ENCODE data around the gene RGS19.

RGS19 gene

DNA sequence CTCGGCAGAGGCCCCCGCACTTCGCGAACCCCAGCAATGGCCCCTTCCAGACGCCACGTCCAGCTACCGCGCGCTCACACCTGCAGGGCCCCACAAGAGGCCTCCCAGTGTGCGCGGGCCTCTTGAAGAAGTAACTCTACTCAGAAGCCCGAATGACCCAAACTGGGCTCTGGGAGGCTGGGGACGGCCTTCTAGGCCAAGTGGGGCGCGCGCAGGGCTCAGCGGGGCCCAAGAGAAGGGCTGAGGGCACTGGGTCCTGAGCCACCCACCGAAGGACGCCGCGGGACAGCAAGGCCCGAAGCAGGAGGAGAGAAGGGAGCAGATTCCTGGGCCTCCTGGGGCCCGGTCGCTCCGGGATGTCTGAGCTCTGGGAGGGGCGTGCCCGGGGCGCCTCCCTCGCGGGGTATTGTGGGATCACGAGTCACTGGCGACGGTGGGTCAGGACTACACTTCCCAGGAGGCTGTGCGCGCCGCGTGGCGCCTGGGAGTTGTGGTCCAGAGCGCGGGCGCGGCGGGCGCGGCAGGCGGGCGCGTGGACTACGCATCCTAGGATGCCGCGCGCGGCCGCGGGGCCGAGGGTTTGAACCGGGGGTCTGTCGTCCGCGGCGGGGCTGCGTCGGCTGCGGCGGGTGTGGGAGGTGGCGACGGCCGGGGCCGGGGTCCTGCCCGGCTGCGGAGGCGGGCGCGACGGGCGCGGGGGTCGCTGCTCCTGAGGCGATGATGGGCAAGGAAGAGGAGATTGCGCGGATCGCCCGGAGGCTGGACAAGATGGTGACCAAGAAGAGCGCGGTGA, 16.5 kb downstream of the RGS19 start, which contains the start of gene TCEA2:
TSS of gene TCEA2 (plus strand) at position 603 of the 793 bp plus-strand sequence. CDS start at position 718, 115 bp downstream.
- DNase-seq: peak; percentile 94

DNA sequence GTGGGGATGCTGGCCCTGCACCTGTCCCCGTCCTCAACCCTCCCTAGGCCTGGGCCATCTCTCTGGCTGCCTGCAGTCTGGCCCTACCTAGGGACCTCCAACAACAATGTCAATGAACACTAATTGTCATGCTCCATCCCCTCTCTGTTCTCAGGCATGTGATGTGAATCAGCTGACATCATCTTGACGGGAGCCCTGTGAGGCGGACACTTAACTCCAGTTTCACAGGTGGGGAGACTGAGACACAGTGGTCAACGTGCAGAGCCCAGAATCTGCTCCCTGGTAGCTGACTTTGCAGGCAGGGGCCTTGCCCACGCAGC, 17.1 kb downstream of the RGS19 start:
- no peak for DNase-seq

- no peak for DNase-seq
These were observed 20.8 kb downstream of the RGS19 start for GRCh38 chr20:64058536-64058935.

- DNase-seq: peak; percentile 81
These were observed 21.5 kb downstream of the RGS19 start for GRCh38 chr20:64057628-64058498.

- no peak for DNase-seq
These were observed 22.3 kb downstream of the RGS19 start for GRCh38 chr20:64056889-64057627.

DNA sequence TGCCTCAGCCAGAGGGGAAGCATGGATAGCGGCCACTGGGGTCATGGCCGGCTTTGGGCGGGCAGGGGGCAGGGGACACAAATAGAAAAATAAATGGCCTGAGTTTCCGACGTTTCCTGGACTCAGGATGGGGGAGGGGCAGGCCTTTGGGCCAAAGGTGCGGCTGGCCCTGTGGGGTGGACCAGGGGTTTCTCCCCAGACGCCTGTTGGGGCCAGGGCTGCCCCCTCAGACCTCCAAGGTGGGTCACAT, 22.8 kb downstream of the RGS19 start:
- DNase-seq: no peak

GRCh38 chr20:64055893-64056638, 23.3 kb downstream of the RGS19 start:
- no peak for DNase-seq

DNA sequence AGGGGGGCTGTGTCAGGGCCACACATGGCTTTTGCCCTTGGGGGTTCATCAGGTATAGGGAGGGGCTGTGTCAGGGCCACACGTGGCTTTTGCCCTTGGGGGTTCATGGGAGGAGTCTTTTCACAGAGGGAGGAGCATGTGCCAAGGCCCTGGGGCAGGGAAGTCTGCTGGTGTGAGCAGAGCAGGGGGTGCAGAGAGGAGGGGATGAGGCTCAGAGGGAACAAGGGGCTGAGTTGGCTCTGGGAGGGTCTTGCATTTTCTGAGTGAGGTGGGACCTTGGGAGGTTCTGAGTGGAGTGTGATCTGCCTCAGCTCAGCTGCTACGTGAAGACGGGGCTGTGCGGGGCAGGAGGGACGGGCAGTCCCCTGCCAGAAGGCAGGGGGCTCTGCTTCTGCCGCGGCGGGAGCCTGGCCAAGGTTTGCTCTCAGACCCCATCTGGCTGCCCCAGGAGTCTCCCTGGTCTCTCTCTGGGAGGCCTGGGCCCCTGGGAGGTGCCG, 23.9 kb downstream of the RGS19 start:
- DNase-seq: no peak

DNA sequence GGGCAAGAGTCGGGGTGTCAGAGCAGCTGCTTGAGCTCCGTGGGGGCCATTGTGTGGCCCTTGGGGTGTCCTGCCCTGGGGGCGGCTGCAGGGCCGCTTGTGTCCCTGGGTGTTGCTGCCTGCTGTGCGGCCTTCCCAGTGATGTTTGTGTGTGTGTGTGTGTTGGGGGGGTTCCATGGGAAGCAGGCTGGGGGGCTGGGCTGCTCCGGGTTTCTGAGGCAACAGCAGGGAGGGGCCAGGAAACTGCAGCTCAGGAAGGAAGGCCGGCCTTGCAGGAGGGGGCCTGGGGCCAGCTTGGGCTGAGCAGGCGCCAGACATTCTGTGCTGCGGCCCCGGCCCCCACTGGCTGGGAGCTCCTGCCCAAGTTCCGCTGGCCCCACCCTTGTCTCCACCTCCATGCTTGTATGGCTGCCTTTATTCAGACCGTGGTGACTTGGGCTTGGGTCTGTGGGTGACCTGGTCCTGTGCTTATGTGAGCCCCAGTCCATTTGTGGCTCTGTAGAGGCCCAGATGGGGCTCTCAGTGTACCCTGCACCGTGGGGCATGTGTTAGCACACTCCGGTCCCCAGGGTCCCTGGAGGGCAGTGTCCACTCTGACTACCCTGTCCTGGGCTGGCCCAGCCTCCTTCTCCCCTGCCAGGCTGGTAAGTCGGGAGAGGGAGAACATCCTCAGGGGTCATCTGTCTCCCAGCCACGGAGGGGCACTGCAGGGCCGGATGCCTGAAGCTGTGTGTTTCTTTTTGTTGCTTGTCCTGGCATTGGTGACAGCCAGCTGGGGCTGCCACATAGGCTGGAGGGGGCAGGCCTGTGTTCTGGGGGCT, 25.3 kb downstream of the RGS19 start:
- DNase-seq: no peak

- no peak for DNase-seq
These were observed 26.1 kb downstream of the RGS19 start for GRCh38 chr20:64052987-64053840.

- DNase-seq: no peak
These were observed 27.0 kb downstream of the RGS19 start for GRCh38 chr20:64052326-64052722.

- no peak for DNase-seq
These were observed 27.6 kb downstream of the RGS19 start for GRCh38 chr20:64051561-64052325.

DNA sequence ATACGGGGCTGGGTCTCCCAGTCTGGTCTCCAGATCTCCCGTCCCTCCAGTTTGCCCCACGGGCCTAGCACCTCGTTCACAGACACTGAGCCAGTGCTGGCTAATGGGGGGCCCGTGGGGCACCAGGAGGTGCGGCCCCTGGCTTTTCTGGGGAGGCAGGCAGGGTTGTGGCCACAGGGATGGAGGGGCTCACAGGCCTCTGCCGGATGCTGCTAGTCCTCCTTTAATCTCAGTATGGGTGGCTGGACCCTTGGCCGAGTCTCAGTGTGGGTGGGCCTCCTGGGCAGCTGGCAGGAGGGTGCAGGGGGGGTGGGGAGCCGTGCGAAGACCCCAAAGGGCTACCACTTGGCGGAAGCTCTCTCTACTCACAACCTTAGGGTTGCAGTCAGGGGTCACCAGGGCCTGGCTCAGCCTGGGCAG, 28.3 kb downstream of the RGS19 start:
- DNase-seq: no peak

- DNase-seq: no peak
These were observed 28.9 kb downstream of the RGS19 start for GRCh38 chr20:64050261-64051032.

DNA sequence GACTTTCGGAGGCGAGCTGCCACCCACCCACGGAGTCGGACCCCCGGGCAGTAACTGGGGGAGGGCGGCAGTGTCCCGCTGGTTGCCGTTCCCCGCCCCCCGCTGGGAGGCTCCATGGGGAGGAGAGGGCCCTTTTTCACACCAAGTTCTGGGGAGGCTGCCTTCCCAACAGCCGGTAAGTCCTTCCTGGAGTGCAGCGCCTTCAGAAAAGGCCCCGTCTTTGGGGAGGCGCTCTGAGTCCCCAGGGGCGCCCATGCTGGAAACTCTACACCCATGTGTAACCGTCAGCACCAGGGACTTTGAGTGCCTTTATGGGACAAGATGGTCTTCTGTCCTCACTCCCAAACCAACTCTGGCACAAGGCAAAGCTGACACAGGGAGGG, 29.4 kb downstream of the RGS19 start:
- DNase-seq: no peak

- DNase-seq: no peak
These were observed 30.0 kb downstream of the RGS19 start, which contains the start of gene SOX18 for GRCh38 chr20:64049060-64049877. Gene SOX18, minus strand, starts transcription at chr20:64049639. Its CDS starts 123 bp downstream, at chr20:64049516.

GRCh38 chr20:64048402-64049044, 30.8 kb downstream of the RGS19 start:
- no peak for DNase-seq

DNA sequence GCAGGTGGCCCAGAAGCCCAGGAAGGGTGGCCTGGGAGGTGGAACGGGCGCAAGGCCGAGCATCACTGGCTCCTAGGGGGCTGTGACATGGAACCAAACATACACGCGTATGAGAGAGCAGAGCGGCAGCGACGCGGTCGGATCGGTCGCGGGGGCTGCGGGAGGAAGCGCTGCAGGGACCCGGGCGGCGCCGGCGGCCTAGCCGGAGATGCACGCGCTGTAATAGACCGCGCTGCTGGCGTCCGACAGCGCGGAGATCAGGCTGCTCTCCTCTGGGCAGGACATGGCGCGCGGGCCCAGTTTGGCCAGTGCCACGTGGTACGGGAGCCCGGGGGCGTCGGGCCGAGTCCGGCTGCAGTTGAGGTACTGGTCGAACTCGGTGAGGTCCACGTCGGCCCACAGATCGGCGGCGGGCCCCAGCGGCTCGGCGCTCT, 31.3 kb downstream of the RGS19 start:
- no peak for DNase-seq

All from activated T-cell treated with anti-CD3 and anti-CD28 coated beads, Interleukin-2, amount 50 U/mL, for 1 hour (primary cell).